SU-DHL-6 (cell line): ENCODE data around the gene KRTAP29-1.

Experiments
- CTCF ChIP-seq: fragments of 200-600 bp; sonication (generic); IDR thresholded peaks from one replicate; pipeline ENCODE4 v1.5.1; 2017; ENCODE audit warnings: antibody characterized with exemption, mild to moderate bottlenecking, low read length, moderate library complexity; ENCODE audit not compliant: insufficient read depth, poor library complexity, severe bottlenecking
- EZH2phosphoT487 ChIP-seq: fragments of 200-600 bp; sonication (generic), shearing (Covaris generic); conservative IDR thresholded peaks from 2 replicates; pipeline ENCODE4 v1.6.1; 2018; ENCODE audit warnings: mild to moderate bottlenecking, antibody characterized with exemption, low read length, moderate library complexity, mixed read lengths

GRCh38 chr17:41325126-41325525 is 22.5 kb upstream of the KRTAP29-1 start:
- TF ChIP-seq CTCF (no peak), EZH2phosphoT487 (no peak)
